HepG2 (cell line): ENCODE measurements around the gene SYT7. TPM values are rescaled to one million over a fixed set of nuclear protein-coding genes. Genes with fewer than 3 reads are reported as not detected.

Experiments used
- ATAC-seq: fragments of 200-7000 bp; cut with Tn5 transposase; 3 replicates; pipeline ENCODE4 v1.9.1; 2020; ENCODE audit warnings: mild to moderate bottlenecking, moderate library complexity
- BruUV-seq: library from RNA; stranded (reverse); fragments of 400-500 nt; replicated peaks from 2 replicates; lab custom pipeline; 2021; lab: Mats Ljungman, UMichigan
- CTCF ChIA-PET: fragments of 300-600 bp; formaldehyde crosslinking; extraction: SDS; loops from one replicate; lab custom pipeline; 2021; ENCODE audit warnings: low total read pairs, inconsistent platforms, low intra/inter-chr PET ratio; lab: Yijun Ruan, JAX
- POLR2A ChIA-PET: fragments of 350-600 bp; sonication (Branson Sonifier 250); formaldehyde crosslinking; loops from one replicate; lab custom pipeline; 2020; ENCODE audit warnings: antibody characterized with exemption, inconsistent platforms; lab: Yijun Ruan, JAX
- DNase-seq: peaks from one replicate; pipeline ENCODE4 v3.0.0-alpha.2; 2015; ENCODE audit warnings: low spot score
- FAIRE-seq: peaks from 3 replicates; lab custom pipeline; 2011; peaks lifted over from hg19 to GRCh38; lab: Jason Lieb, UNC
- H2AFZ ChIP-seq: one replicate; pipeline ENCODE4 v1.6.1; 2011; ENCODE audit warnings: low read length, inconsistent platforms
- H3K27ac ChIP-seq: fragments of 300-600 bp; 3 replicates; pipeline ENCODE4 v1.8.0; 2011; ENCODE audit warnings: mixed run types, mild to moderate bottlenecking, mixed read lengths, low read length, inconsistent platforms; ENCODE audit not compliant: insufficient read depth; ENCODE audit errors: extremely low read length
- H3K27me3 ChIP-seq, 2 experiments: fragments of 200-600 bp in 1 of 2; 2 replicates in 1 of 2; 3 replicates in 1 of 2; pipeline versions ENCODE4 v1.6.0 to v1.8.0; 2011; ENCODE audit warnings: low read length in 2 of 2, mild to moderate bottlenecking in 2 of 2, moderate library complexity in 2 of 2, inconsistent platforms in 1 of 2; ENCODE audit not compliant: insufficient read depth in 2 of 2, control insufficient read depth in 1 of 2
- H3K36me3 ChIP-seq, 2 experiments: fragments of 200-600 bp in 1 of 2; replicated peaks in 1 of 2; 2 replicates in 1 of 2; 3 replicates in 1 of 2; pipeline versions ENCODE4 v1.5.1 to v1.8.0; 2011; ENCODE audit warnings: low read length in 2 of 2, inconsistent platforms in 1 of 2; ENCODE audit not compliant: insufficient read depth in 2 of 2, control insufficient read depth in 1 of 2
- H3K4me1 ChIP-seq: 2 replicates; pipeline ENCODE4 v1.5.1; 2012; ENCODE audit warnings: low read length, inconsistent platforms; ENCODE audit not compliant: insufficient read depth
- H3K4me2 ChIP-seq: 2 replicates; pipeline ENCODE4 v1.6.0; 2011; ENCODE audit warnings: low read depth, low read length, inconsistent platforms
- H3K4me3 ChIP-seq, 3 experiments: fragments of 200-600 bp in 1 of 3; sonication (generic), shearing (Covaris generic) in 1 of 3; replicated peaks in 1 of 3; 2 replicates each; pipeline ENCODE4 v1.5.1; 2011 to 2016; ENCODE audit warnings: low read length in 3 of 3, inconsistent platforms in 2 of 3, low read depth in 2 of 3, mild to moderate bottlenecking in 2 of 3, control low read depth in 1 of 3, mixed read lengths in 1 of 3; ENCODE audit not compliant: insufficient read depth in 1 of 3
- H3K79me2 ChIP-seq: one replicate; pipeline ENCODE4 v1.6.1; 2011; ENCODE audit warnings: low read length, inconsistent platforms; ENCODE audit not compliant: insufficient read depth
- H3K9ac ChIP-seq: 2 replicates; pipeline ENCODE4 v1.6.0; 2011; ENCODE audit warnings: mild to moderate bottlenecking, low read depth, low read length, inconsistent platforms; ENCODE audit not compliant: insufficient read depth
- H3K9me3 ChIP-seq: 2 replicates; pipeline ENCODE4 v1.5.1; 2012; ENCODE audit warnings: mild to moderate bottlenecking, low read length
- H4K20me1 ChIP-seq: 2 replicates; pipeline ENCODE4 v1.6.0; 2011; ENCODE audit warnings: inconsistent platforms, mild to moderate bottlenecking, low read length, moderate library complexity; ENCODE audit not compliant: insufficient read depth
- CEBPZ ChIP-seq: IDR thresholded peaks from 2 replicates; pipeline ENCODE4 v1.6.1; 2012; ENCODE audit warnings: low read length, improper control_type of control experiment
- DMTF1 ChIP-seq: sonication (generic); formaldehyde crosslinking; IDR thresholded peaks from 2 replicates; pipeline ENCODE4 v1.4.0; 2020; ENCODE audit warnings: mild to moderate bottlenecking, missing genetic modification reagents
- MED1 ChIP-seq: sonication (generic); formaldehyde crosslinking; IDR thresholded peaks from 2 replicates; pipeline ENCODE4 v1.4.0; 2020; ENCODE audit warnings: missing genetic modification reagents
- PCBP2 ChIP-seq: fragments of 200-400 bp; formaldehyde crosslinking; optimal IDR thresholded peaks from 2 replicates; pipeline ENCODE3; 2018; ENCODE audit warnings: low read length, low read depth; ENCODE audit not compliant: poor library complexity, severe bottlenecking
- RORA ChIP-seq: sonication (generic); formaldehyde crosslinking; IDR thresholded peaks from 2 replicates; pipeline ENCODE4 v1.5.0; 2020; ENCODE audit warnings: mild to moderate bottlenecking, missing genetic modification reagents, moderate library complexity
- SMARCE1 ChIP-seq: fragments of 450-650 bp; IDR thresholded peaks from 2 replicates; pipeline ENCODE4 v1.6.1; 2017; ENCODE audit warnings: borderline replicate concordance
- YEATS4 ChIP-seq: sonication (generic); formaldehyde crosslinking; IDR thresholded peaks from 2 replicates; pipeline ENCODE4 v1.4.0; 2020; ENCODE audit warnings: missing genetic modification reagents, borderline replicate concordance
- ZBTB7A ChIP-seq: sonication (generic); formaldehyde crosslinking; IDR thresholded peaks from 2 replicates; pipeline ENCODE4 v1.8.0; 2022; ENCODE audit warnings: mild to moderate bottlenecking, missing genetic modification reagents
- ZGPAT ChIP-seq: IDR thresholded peaks from 2 replicates; pipeline ENCODE4 v1.6.1; 2016; ENCODE audit warnings: mild to moderate bottlenecking
- ZNF350 ChIP-seq: sonication (generic); formaldehyde crosslinking; IDR thresholded peaks from 2 replicates; pipeline ENCODE4 v1.4.0; 2020; ENCODE audit warnings: mild to moderate bottlenecking, low read depth, missing genetic modification reagents, borderline replicate concordance
- ZNF432 ChIP-seq: sonication (generic); formaldehyde crosslinking; IDR thresholded peaks from 2 replicates; pipeline ENCODE4 v1.5.0; 2020; ENCODE audit warnings: missing genetic modification reagents, mild to moderate bottlenecking, borderline replicate concordance
- ZNF570 ChIP-seq: sonication (generic); formaldehyde crosslinking; IDR thresholded peaks from 2 replicates; pipeline ENCODE4 v1.4.0; 2020; ENCODE audit warnings: mild to moderate bottlenecking, missing genetic modification reagents, borderline replicate concordance
- ZNF576 ChIP-seq: sonication (generic); formaldehyde crosslinking; IDR thresholded peaks from 2 replicates; pipeline ENCODE4 v1.4.0; 2020; ENCODE audit warnings: mild to moderate bottlenecking, missing genetic modification reagents
- ZNF710 ChIP-seq: sonication (generic); formaldehyde crosslinking; IDR thresholded peaks from 2 replicates; pipeline ENCODE4 v1.5.0; 2020; ENCODE audit warnings: mild to moderate bottlenecking, missing genetic modification reagents, borderline replicate concordance
- ZNF782 ChIP-seq: sonication (generic); formaldehyde crosslinking; IDR thresholded peaks from 2 replicates; pipeline ENCODE4 v1.4.0; 2020; ENCODE audit warnings: missing genetic modification reagents, mild to moderate bottlenecking, borderline replicate concordance
- WGBS: methylation state at CpG from one replicate; pipeline ENCODE4 v1.1.6; 2017; ENCODE audit warnings: low lambda C conversion rate; 5-methylcytosine and 5-hydroxymethylcytosine counted together
- in situ Hi-C: cut with HindIII; loops from 2 replicates; pipeline ENCODE4 v1.10.0; 2017; ENCODE audit warnings: low pct_unique_long_range_greater_than_20kb; ENCODE audit not compliant: extremely low pct_ligation_motif_present
- intact Hi-C: fragments of 100-400 bp; cut with micrococcal nuclease; formaldehyde crosslinking; loops from one replicate; pipeline ENCODE4 v1.10.0; 2022; ENCODE audit not compliant: unreplicated experiment
- polyA plus RNA-seq, 8 experiments: library from polyadenylated mRNA; depleted of rRNA in 3 of 8; stranded (reverse) in 7 of 8; unstranded in 1 of 8; fragments of >200 nt; fragmentation: Illumina TruSeq in 4 of 8; extraction: Trizol in 4 of 8; gene quantifications; 2 replicates each; pipeline versions ENCODE4 v1.2.1 to v1.2.3, GENCODE V29; 2011 to 2016; ENCODE audit warnings: low read depth in 4 of 8, missing spikeins in 1 of 8, mixed read lengths in 1 of 8; ENCODE audit not compliant: insufficient read depth in 1 of 8
- total RNA-seq, 5 experiments: library from RNA; depleted of rRNA; stranded (reverse); fragments of >200 nt; fragmentation: Illumina TruSeq; extraction: Trizol; gene quantifications; 2 replicates each; pipeline ENCODE4 v1.2.3, GENCODE V29; 2016; ENCODE audit warnings: low read depth in 1 of 5

Gene SYT7
- total and polyA plus RNA-seq, 2 of the 13 experiments (the other 11 are each of a cell fraction or from before 2014, with no cell fraction given): 1.4 to 4.4 TPM

DNA sequence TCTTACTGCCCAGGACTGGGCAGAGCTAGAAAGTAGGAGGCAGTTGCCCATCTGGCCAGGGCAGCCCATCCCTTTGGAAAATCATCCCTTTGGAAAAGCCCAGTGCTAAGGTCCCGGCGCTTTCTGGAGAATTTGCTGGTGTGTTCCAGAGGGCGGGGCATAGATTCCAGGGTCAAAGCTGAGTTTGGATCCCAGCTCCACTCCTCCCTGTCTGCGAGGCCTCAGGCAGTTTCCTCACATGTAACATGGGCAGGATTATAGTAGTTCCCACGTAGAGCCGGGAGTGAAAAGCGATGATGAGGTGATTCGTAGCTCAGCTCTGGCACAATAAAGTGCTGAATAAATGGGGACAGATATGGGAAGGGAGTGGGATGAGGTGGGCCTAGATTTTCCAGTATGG is 103.8 kb downstream of the SYT7 start:
- FAIRE-seq: no peak
- TF ChIP-seq MED1 (CRISPR knock-in tag) (no peak), YEATS4 (CRISPR knock-in tag) (no peak), SMARCE1 (no peak), RORA (CRISPR knock-in tag) (no peak), DMTF1 (no peak), ZNF710 (CRISPR knock-in tag) (no peak), PCBP2 (no peak), ZNF782 (CRISPR knock-in tag) (no peak), ZNF570 (no peak), ZNF350 (CRISPR knock-in tag) (no peak), ZNF576 (no peak), ZNF432 (CRISPR knock-in tag) (no peak), ZBTB7A (no peak), CEBPZ (no peak), ZGPAT (CRISPR knock-in tag) (no peak)

More for the DNA sequence above, 103.8 kb downstream of the SYT7 start:
- H3K27ac ChIP-seq: no peak overlapping the region
- ATAC-seq (no peak), DNase-seq (no peak)
- 32% methylated on average over 5 of the region's 8 CpGs for WGBS
- H3K79me2 ChIP-seq: no peaks in the 10 kb centered on the region
- in situ Hi-C loops: loop anchor here (5.0 kb wide), 2 partner anchors 40 to 160 kb away; no protein-coding TSS in a partner anchor
- H3K9ac ChIP-seq: no peak overlapping the region
- peaks cover 24% of the 10 kb centered on the region for H3K4me1 ChIP-seq
- no peak overlapping the region for H3K4me2 ChIP-seq
- POLR2A ChIA-PET: interaction anchor here (1.0 kb wide), 1 partner anchor 12 kb away, joined by 3 read pairs; no protein-coding TSS in a partner anchor
- H3K36me3 ChIP-seq: no peaks in the 10 kb centered on the region
- CTCF ChIA-PET: interaction anchor here (0.8 to 5.8 kb wide), 5 partner anchors 38 to 161 kb away, joined by 3 to 87 read pairs (median 5); no protein-coding TSS in a partner anchor
- H3K27me3 ChIP-seq: peaks cover 2 to 19% of the 10 kb centered on the region in 2 experiments; a peak in 4 of 5 replicates
- H3K4me3 ChIP-seq: no peak overlapping the region
- intact Hi-C loops: loop anchor here (1.0 to 2.0 kb wide), 3 partner anchors 40 to 162 kb away; no protein-coding TSS in a partner anchor
- no peak overlapping the region for H2AFZ ChIP-seq
- no peaks in the 10 kb centered on the region for H3K9me3 ChIP-seq
- no peaks in the 10 kb centered on the region for H4K20me1 ChIP-seq
- BruUV-seq: no TSS peak
